Neuronal stem cell (in vitro differentiated cells): ENCODE results near the gene TMEM41A.

Source experiments
- DNase-seq: peaks from one replicate; pipeline ENCODE4 v3.0.0-alpha.2; 2013; ENCODE audit warnings: low spot score
- H2AFZ ChIP-seq: one replicate; pipeline ENCODE4 v1.6.1; 2013; ENCODE audit warnings: mild to moderate bottlenecking, low read length, inconsistent platforms
- H2AK5ac ChIP-seq: 2 replicates; pipeline ENCODE4 v1.6.1; 2013; ENCODE audit warnings: low read depth, mild to moderate bottlenecking, inconsistent platforms, low read length, moderate library complexity, mixed read lengths
- H2BK120ac ChIP-seq: 2 replicates; pipeline ENCODE4 v1.6.1; 2013; ENCODE audit warnings: low read depth, mild to moderate bottlenecking, inconsistent platforms, low read length, moderate library complexity, mixed read lengths
- H2BK12ac ChIP-seq: one replicate; pipeline ENCODE4 v1.6.1; 2013; ENCODE audit warnings: low read length, inconsistent platforms
- H2BK15ac ChIP-seq: 2 replicates; pipeline ENCODE4 v1.6.1; 2013; ENCODE audit warnings: mild to moderate bottlenecking, low read length, inconsistent platforms, mixed read lengths
- H2BK5ac ChIP-seq: one replicate; pipeline ENCODE4 v1.6.1; 2013; ENCODE audit warnings: inconsistent platforms, mild to moderate bottlenecking, low read length, moderate library complexity
- H3K14ac ChIP-seq: one replicate; pipeline ENCODE4 v1.6.1; 2013; ENCODE audit warnings: low read length, inconsistent platforms
- H3K18ac ChIP-seq: 2 replicates; pipeline ENCODE4 v1.6.1; 2013; ENCODE audit warnings: low read length, inconsistent platforms
- H3K23ac ChIP-seq: 2 replicates; pipeline ENCODE4 v1.6.1; 2013; ENCODE audit warnings: low read depth, mild to moderate bottlenecking, mixed read lengths, low read length, inconsistent platforms; ENCODE audit not compliant: poor library complexity
- H3K27ac ChIP-seq: replicated peaks from 3 replicates; pipeline ENCODE4 v1.5.1; 2013; ENCODE audit warnings: low read length, inconsistent platforms
- H3K27me3 ChIP-seq, 3 experiments: 2 replicates each; pipeline ENCODE4 v1.6.1; 2013; ENCODE audit warnings: low read length in 3 of 3, mild to moderate bottlenecking in 2 of 3, inconsistent platforms in 1 of 3, low read depth in 1 of 3, mixed read lengths in 1 of 3, moderate library complexity in 1 of 3; ENCODE audit not compliant: control insufficient read depth in 3 of 3, insufficient read depth in 3 of 3
- H3K36me3 ChIP-seq, 2 donors: replicated peaks in 1 of 2; 2 replicates each; pipeline ENCODE4 v1.6.1; 2013; ENCODE audit warnings: low read length in 2 of 2; ENCODE audit not compliant: control insufficient read depth in 2 of 2, insufficient read depth in 2 of 2
- H3K4ac ChIP-seq: 2 replicates; pipeline ENCODE4 v1.6.1; 2013; ENCODE audit warnings: inconsistent platforms, mild to moderate bottlenecking, low read length, moderate library complexity
- H3K4me1 ChIP-seq, 2 donors: 1 replicate in 1 of 2; 2 replicates in 1 of 2; pipeline ENCODE4 v1.6.1; 2013; ENCODE audit warnings: low read length in 2 of 2, low read depth in 1 of 2; ENCODE audit not compliant: control insufficient read depth in 2 of 2, insufficient read depth in 1 of 2
- H3K4me2 ChIP-seq: one replicate; pipeline ENCODE4 v1.6.1; 2013; ENCODE audit warnings: mild to moderate bottlenecking, low read length, inconsistent platforms; ENCODE audit not compliant: insufficient read depth, poor library complexity, severe bottlenecking
- H3K4me3 ChIP-seq, 2 donors: 2 replicates each; pipeline ENCODE4 v1.5.1; 2013; ENCODE audit warnings: low read length in 2 of 2, mild to moderate bottlenecking in 2 of 2, inconsistent platforms in 1 of 2, moderate library complexity in 1 of 2
- H3K79me1 ChIP-seq: one replicate; pipeline ENCODE4 v1.6.1; 2013; ENCODE audit warnings: low read depth, mild to moderate bottlenecking, inconsistent platforms, low read length, moderate library complexity
- H3K9ac ChIP-seq: one replicate; pipeline ENCODE4 v1.6.1; 2013; ENCODE audit warnings: mild to moderate bottlenecking, low read depth, low read length, inconsistent platforms; ENCODE audit not compliant: poor library complexity
- H3K9me3 ChIP-seq, 2 donors: replicated peaks in 1 of 2; 2 replicates each; pipeline versions ENCODE3 to v1.6.1; 2013; ENCODE audit warnings: low read length in 2 of 2, mild to moderate bottlenecking in 2 of 2, inconsistent platforms in 1 of 2, low read depth in 1 of 2, mixed read lengths in 1 of 2, moderate library complexity in 1 of 2; ENCODE audit not compliant: control insufficient read depth in 2 of 2, insufficient read depth in 1 of 2
- H4K8ac ChIP-seq: one replicate; pipeline ENCODE4 v1.6.1; 2013; ENCODE audit warnings: low read depth, mild to moderate bottlenecking, inconsistent platforms, low read length, moderate library complexity
- H4K91ac ChIP-seq: one replicate; pipeline ENCODE4 v1.6.1; 2013; ENCODE audit warnings: low read length, low read depth, mild to moderate bottlenecking, inconsistent platforms; ENCODE audit not compliant: poor library complexity
- WGBS, 2 donors: extraction: QIAGEN DNeasy Blood & Tissue Kit; methylation state at CpG; one replicate each; pipeline ENCODE4 v1.1.7; 2013; ENCODE audit warnings: missing lambda C conversion rate in 2 of 2, mixed read lengths in 1 of 2; ENCODE audit not compliant: insufficient read length in 2 of 2, insufficient replicate concordance in 1 of 2; ENCODE audit errors: extremely low coverage in 2 of 2; 5-methylcytosine and 5-hydroxymethylcytosine counted together

TMEM41A gene

DNA sequence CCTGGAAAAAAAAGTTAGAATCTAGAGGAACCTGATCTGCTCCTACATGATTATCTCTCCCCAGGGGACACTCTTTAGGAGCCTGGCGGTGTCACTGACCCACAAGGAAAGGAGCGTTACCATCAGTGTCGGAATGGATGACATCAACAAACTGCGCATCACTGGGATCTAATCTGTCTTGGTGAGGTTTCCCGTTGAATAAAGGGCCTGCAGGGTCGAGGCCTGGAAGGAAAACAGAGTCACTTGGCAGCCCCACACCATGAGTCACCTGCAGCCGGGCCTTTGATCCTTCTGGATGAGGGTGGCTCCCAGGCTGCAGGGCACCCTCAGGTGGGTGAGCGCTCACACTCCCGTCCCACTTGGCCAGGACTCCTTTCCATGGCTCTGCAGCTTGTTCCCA lies 28.5 kb upstream of the TMEM41A start:
- no peaks in the 10 kb centered on the region for H3K36me3 ChIP-seq
- no peak overlapping the region for H2BK5ac ChIP-seq
- H3K79me1 ChIP-seq = no peaks in the 10 kb centered on the region
- no peak overlapping the region for H2BK120ac ChIP-seq
- H2BK12ac ChIP-seq = no peak overlapping the region
- H3K14ac ChIP-seq = no peak overlapping the region
- DNase-seq = no peak
- no peak overlapping the region for H2BK15ac ChIP-seq
- no peak overlapping the region for H3K4ac ChIP-seq
- no peaks in the 10 kb centered on the region for H3K4me1 ChIP-seq
- H3K27me3 ChIP-seq = peaks cover 0 to 1% (median 0%) of the 10 kb centered on the region in 3 experiments
- no peak overlapping the region for H3K23ac ChIP-seq
- H3K27ac ChIP-seq = no peak overlapping the region
- no peak overlapping the region for H3K18ac ChIP-seq
- H4K8ac ChIP-seq = no peak overlapping the region
- no CpG with 5 or more reads among the region's 9 CpGs for WGBS, 2 donors
- no peaks in the 10 kb centered on the region for H3K9me3 ChIP-seq
- H2AFZ ChIP-seq = no peak overlapping the region
- H3K4me2 ChIP-seq = no peak overlapping the region
- no peak overlapping the region for H3K4me3 ChIP-seq
- no peak overlapping the region for H2AK5ac ChIP-seq
- no peak overlapping the region for H4K91ac ChIP-seq
- H3K9ac ChIP-seq = no peak overlapping the region

DNA sequence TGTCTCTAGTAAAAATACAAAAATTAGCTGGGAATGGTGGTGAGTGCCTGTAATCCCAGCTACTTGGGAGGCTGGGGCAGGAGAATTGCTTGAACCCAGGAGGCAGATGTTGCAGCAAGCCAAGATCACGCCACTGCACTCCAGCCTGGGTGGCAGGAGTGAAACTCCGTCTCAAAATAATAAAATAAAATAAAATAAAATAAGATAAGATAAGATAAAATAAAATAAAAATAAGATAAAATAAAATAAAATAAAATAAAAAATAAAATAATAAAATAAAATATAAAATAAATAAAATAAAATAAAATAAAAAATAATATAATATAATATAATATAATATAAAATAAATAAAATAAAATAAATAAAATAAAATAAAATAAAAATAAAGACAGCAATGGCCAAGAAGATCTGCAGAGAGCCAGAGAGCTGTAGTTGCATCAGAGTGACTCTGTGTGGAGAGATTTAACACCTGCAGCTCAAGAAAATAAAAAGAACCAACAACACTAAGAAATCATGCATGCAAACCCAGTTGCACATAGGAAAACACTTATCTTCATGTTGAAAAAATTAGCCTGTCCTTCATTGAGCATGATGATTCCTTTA lies 27.6 kb upstream of the TMEM41A start:
- Histone ChIP-seq H3K4ac (no peak overlapping the region), H3K4me3 (no peak overlapping the region), H3K4me1 (no peaks in the 10 kb centered on the region), H3K9ac (no peak overlapping the region), H2AFZ (no peak overlapping the region), H2AK5ac (no peak overlapping the region), H3K14ac (no peak overlapping the region), H3K23ac (no peak overlapping the region), H4K8ac (no peak overlapping the region), H3K27ac (no peak overlapping the region), H2BK15ac (no peak overlapping the region), H2BK12ac (no peak overlapping the region), H2BK120ac (no peak overlapping the region), H3K79me1 (no peaks in the 10 kb centered on the region), H3K4me2 (no peak overlapping the region), H3K9me3 (no peaks in the 10 kb centered on the region), H3K36me3 (no peaks in the 10 kb centered on the region), H4K91ac (no peak overlapping the region), H3K27me3 (peaks cover 0 to 3% (median 2%) of the 10 kb centered on the region in 3 experiments), H2BK5ac (no peak overlapping the region), H3K18ac (no peak overlapping the region)
- no CpG with 5 or more reads among the region's 2 CpGs for WGBS, 2 donors
- DNase-seq = no peak

DNA sequence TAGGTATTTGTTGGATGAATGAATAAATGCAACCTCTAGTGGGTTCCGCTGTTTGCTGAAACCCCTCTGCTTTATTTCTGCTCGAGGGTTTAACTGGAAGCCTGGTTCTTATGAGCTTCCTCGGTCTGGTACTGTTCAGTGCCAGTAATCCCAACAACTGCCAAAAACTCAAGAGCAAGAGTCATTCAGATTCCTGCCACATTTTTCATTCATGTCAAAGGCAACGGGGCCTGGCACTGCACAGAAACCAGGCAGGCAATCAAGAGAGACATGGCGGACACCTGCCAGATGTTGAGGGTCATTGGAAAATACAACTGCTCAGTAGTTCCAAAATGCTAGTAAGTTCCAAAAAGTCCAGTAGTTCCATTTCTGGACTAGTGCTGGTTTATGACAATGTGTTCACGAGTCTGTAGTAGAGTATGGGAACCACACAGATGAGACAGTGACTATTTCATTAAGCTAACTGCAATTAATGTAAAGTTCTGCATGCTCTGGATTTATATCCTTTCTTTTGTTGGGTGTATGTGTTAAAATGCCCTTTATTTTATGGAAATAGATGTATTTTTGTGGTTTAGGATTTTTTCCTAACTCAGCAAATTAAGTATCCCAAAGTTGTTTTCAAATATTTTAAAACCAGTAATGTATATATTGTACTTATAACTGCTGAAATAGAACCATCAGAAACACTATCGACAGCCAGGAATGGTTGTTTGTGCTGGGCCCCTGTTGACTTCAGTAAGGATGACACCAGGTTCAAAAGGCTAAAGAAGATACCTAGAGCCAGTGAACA lies 22.7 kb upstream of the TMEM41A start:
- Histone ChIP-seq H2BK120ac (no peak overlapping the region), H3K23ac (no peak overlapping the region), H3K4me3 (no peak overlapping the region), H2BK12ac (no peak overlapping the region), H2AK5ac (no peak overlapping the region), H3K36me3 (no peaks in the 10 kb centered on the region), H3K14ac (no peak overlapping the region), H2BK15ac (no peak overlapping the region), H2BK5ac (no peak overlapping the region), H3K9ac (no peak overlapping the region), H3K9me3 (no peaks in the 10 kb centered on the region), H3K4me1 (no peaks in the 10 kb centered on the region), H4K8ac (no peak overlapping the region), H3K4me2 (no peak overlapping the region), H3K27me3 (peaks cover 0 to 3% (median 2%) of the 10 kb centered on the region in 3 experiments), H3K18ac (no peak overlapping the region), H2AFZ (no peak overlapping the region), H3K79me1 (no peaks in the 10 kb centered on the region), H4K91ac (no peak overlapping the region), H3K27ac (no peak overlapping the region), H3K4ac (no peak overlapping the region)
- DNase-seq = no peak
- WGBS, 2 donors = no CpG with 5 or more reads among the region's 7 CpGs

DNA sequence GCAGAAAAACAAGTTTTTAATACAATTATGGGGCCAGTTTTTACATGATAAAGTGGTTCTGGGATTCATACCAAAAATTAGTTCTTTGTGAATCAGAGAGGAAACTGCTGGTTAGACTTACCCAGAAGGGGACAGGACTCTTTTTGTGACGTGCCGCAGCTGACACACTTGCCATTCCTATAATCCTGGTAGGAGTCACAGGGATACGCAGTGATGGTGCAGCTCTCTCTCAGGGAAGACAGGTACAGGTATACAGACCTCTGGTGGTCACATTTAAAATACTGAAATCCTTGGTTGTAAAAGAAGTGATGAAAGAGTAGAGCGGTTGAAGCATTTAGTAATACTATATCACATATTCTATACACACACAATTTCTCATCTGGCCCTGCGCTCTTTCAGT lies 20.2 kb upstream of the TMEM41A start:
- no peak overlapping the region for H2BK120ac ChIP-seq
- no peak overlapping the region for H3K4ac ChIP-seq
- no peaks in the 10 kb centered on the region for H3K79me1 ChIP-seq
- WGBS, 2 donors = no CpG with 5 or more reads among the region's 5 CpGs
- H3K18ac ChIP-seq = no peak overlapping the region
- H3K14ac ChIP-seq = no peak overlapping the region
- no peaks in the 10 kb centered on the region for H3K9me3 ChIP-seq
- peaks cover 0 to 11% (median 2%) of the 10 kb centered on the region in 3 experiments for H3K27me3 ChIP-seq
- H4K91ac ChIP-seq = no peak overlapping the region
- no peak overlapping the region for H2BK15ac ChIP-seq
- no peaks in the 10 kb centered on the region for H3K4me1 ChIP-seq
- H3K4me3 ChIP-seq = no peak overlapping the region
- no peak for DNase-seq
- no peak overlapping the region for H2AFZ ChIP-seq
- no peak overlapping the region for H3K23ac ChIP-seq
- H4K8ac ChIP-seq = no peak overlapping the region
- H2BK5ac ChIP-seq = no peak overlapping the region
- no peak overlapping the region for H2AK5ac ChIP-seq
- no peak overlapping the region for H3K27ac ChIP-seq
- H3K36me3 ChIP-seq = no peaks in the 10 kb centered on the region
- H3K9ac ChIP-seq = no peak overlapping the region
- H3K4me2 ChIP-seq = no peak overlapping the region
- H2BK12ac ChIP-seq = no peak overlapping the region
